Measurements from ENCODE around the gene C10orf90.

The C10orf90 gene

DNA sequence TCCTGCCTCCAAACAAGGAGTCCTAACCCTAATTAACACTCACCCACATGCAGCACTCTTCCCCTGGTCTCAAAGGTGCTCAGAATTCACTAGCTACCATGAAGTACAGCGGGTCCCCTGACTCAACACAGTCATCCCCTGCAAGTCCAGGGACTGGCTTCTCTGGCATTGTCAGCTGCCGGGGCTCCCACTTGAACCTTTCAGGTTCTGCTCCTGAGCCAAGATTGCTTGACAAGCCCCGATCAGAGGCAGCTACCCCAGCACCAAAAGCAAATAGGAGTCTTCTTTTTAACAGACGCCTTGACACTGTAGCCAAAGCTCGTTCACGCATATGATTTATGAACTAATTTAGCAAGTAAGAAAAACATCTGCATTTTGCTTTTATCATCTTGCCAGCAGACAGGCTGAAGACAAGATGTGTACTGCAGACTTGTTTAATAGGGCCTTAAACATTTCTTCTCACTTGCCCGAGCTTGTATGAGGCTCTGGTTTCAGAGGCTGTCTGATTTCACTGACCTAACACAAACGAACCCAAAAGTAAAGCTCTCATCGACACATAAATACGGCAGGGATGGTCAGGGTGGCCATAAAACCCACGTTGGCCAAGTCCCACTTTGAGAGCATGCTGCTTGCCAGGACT is 214.6 kb downstream of the C10orf90 start:
- no peak for DNase-seq

DNA sequence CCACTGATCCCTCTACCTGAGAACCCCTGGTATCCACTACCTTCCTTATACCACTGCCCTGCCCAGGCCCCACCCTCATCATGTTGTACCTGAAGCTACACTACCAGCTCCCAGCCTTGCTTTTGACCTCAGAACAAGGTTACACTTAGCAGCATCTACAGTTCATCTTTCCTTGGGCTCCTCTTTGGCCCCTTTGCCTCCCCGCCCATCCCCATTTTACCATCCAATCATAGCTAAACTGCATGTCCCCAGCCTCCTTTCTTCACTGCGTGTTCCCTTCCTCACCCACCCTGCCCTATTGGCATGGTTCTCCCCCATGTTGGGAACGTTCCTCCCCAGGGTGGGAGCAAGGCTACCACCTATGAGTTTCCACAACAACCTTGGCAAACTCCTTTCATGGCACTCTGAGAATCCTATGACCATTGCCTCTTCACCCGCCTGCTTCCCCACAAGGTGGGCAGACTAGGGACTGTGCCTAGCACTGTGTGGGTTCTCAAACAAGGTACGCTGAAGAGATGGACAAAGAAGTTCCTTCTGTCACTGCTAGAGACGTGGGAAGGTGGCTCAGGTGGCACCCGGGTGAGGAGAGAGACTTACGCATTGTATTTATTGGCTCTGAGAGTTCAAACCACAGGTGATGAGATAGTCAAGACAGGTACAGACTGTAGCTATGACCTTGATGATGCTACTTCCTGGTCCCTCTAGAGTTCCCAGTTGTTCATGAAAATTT is 215.3 kb downstream of the C10orf90 start:
- DNase-seq: no peak

DNA sequence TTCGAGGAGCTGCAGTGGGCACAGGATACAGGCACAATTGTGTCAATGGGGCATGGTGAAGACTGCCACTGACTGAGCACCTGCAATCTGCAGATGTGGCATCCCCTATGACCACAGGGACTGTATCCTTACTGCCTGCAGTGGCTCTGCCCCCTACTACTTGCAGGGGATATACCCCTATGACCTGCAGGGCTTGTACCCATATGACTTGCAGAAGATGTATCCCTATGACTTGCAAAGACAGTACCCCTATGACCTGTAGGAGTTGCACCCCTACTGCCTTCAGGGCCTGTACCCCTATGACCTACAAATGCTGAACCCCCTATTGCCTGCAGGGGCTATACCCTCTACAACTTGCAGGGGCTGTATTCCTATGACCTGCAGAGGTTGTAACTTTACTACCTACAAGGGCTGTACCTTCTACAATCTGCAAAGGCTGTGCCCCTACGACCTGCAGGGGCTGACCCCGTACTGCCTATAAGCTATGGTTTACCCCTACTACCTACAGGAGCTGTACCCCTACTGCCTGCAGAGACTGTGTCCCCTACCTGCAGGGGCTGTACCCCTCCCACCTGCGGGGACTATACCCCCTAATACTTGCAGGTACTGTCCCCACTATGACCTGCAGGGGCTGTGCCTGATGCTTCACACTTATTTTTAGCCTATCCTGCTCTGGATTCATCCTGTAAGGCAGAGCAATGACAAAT is 216.3 kb downstream of the C10orf90 start:
- DNase-seq: no peak

DNA sequence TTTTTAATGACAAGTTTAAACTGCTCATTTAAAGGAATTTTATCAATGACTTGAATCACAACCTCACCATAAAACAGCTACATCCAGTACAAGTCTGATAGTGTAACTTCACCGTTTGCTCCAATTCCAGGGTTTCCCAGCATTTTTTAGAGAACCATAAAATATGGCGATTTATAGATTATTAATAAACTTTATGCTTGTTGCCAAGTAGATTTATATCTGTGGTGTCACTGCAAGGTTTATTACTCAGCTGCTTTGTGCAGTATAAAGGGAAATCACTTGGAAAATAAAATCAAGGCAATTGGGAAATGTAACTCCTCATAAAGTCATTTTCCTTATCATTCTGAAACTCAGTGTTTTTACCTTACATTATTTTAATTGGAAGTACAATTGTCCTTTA is 218.2 kb downstream of the C10orf90 start:
- no peak for DNase-seq

DNA sequence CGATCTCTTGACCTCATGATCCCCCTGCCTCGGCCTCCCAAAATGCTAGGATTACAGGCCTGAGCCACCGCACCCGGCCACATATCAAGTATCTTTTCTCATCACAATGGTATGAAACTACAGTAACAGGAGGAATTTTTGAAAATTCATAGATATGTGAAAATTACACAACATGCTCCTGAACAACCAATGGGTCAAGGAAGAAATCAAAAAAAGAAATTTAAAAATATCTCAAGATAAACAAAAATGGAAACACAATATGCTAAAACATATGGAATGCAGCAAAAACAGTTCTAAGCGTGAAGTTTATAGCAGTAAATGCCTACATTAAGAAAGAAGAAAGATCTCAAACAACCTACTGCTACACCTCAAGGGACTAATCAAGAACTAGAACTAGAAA is 222.4 kb downstream of the C10orf90 start:
- no peak for DNase-seq

DNA sequence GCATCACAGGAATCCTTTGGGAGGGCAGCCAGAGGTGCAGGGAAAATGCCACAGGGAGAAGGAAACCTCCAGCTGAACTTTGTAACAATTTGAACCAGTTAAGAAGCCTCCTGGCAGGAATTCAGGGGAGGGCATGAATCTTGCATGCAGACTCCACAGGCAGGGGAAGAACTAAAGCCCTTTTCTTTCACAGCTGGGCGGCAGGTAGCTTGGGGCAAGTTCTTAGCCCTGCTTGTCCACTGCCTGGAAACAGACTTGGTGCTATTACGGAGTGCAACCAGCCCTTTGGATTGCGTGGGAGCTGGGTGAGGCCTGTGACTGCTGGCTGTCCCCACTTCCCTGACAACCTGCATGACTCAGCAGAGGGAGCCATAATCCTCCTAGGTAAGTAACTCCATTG is 230.6 kb downstream of the C10orf90 start:
- DNase-seq: no peak

DNA sequence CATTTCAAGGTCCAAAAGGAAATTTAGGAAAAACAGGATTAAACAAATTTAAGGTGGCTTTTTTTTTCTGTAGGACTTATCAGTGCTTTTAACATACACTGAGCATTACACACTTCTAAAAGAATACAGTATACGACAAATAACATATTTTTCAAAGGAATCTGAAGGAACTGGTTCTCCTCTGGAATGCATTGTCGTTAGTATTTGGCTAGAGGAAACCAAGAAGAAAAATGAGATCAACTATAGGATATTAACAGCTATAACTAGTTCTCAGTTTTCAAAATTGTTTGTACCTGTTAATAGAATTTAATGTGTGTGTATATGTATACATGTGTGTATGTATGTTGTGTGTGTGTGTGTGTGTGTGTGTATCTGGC is 232.1 kb downstream of the C10orf90 start:
- DNase-seq: no peak

DNA sequence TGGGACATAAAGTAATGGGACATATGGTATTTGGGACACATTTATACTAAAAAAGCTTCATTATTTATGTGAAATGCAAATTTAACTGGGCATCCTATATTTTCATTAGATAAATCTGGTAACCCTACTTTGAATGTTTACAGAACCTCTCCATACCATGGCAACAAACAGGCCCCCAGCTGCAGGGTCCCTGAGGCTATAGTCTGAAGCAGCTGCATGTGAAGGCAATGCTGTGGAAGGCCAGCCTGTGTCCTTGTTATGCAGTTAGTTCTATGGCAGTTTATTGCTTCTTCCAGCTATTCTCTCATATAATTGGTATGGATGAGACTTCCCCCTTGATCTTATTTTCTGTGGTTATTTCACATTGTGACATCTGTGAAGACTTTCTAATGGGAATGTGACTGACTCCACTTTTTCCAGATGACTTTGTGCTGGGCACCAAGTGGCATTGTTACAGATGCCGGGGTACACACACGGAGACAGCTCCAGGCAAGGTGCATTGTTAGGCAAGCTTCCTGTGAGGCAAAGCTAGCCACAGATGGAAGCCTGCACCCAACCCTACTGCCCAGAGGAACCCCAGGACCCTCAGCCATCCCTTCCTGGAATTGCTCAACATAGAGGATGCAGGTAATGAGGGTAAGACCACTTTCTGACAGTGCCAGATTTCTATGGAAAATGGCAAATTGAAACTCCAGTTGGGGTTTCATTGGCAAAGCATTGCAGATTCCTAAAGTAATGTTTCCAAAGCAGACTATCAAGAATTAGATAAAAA is 232.7 kb downstream of the C10orf90 start:
- no peak for DNase-seq

DNA sequence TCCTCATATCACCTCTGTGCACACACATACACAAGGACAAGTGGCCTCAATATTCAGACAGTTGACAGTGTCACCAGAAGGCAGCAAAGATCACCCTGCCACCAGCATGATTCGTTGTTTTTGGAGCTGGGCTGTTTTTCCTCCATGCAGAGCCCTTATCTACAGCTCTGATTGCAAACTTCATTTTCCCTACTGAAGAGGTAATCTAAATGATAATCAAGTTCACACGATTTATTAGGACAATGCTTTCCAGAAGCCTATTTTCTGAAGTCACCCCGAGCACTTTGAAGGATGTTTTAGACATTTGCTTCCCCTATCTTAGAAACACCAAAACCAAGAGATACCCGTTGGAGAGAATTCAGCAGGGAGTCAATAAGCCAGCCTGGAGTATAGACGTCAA is 236.3 kb downstream of the C10orf90 start:
- DNase-seq: no peak

DNA sequence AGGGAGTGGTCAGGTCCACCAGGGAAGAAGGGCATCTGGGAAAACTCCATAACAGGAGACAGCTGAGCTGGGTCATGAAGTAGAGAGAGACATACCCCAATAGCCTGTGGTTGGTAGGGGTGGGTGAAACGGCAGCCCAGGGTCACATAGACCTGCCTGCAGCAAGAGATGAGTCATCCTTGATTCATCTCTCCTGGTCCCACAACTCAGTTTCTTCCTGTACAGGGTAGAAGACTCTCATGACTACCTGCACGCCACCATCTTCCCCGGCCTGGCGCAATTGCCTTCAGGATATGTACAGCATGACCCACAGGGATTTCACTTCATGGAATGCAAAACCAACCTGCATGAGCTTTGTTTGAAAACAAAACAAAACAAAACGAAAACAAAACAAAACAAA is 237.1 kb downstream of the C10orf90 start:
- DNase-seq: no peak

DNA sequence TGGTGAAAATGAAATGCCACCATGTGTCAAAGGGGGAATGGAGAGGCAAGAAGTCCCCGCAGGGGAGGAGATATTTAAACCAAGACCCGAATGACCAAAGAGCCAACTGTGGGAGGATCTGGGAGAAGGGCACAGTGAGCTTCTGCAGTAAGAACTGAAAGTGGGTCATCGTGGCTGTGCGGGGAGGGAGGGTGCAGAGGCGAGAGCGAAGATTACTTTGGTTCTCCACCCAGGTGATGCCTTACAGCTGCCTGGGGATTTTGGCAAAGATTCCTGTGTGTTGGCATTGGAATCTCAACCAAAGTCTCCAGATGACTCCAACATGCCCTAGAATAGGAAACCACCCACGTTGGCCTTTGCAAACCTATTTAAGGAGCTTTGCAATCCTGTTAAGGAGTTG is 238.0 kb downstream of the C10orf90 start:
- DNase-seq: no peak

DNA sequence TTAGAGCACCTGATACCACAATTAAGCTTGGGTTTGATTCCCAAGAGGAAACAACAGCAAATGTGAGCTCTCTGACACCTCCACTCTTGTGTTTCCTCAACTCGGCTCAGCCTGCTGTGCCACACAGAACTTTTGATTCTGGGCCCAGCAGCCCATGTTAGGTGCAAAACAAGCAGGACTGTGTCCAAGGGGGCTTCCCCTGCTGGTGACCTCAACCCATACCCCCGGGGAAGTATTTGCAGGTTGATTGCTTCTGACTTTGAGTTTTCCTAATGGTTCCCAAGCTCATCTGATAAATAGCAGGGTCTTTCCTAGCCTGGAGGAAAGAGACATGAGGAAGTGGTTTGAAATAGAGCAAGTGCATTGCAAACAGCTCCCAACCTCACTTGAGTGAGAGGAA is 238.7 kb downstream of the C10orf90 start:
- DNase-seq: no peak

DNA sequence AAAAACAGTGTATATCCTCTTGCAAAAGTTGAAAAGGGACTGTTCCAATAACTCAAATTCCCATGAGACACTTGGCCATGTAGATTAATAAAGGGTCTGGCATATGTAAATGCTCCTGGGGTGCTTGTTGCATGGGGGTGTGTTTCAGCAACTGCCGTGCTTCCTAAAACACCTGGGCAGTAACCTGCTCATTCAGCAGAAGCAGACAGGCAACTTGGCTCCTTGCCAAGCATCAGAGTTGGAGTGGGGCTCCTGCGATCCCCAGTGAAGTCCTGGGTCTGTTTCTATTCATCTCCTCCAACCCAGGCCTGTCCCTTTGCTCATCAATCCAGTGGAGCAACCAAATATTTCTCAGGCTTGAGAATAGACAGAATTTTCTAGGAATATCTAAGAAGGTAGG is 240.0 kb downstream of the C10orf90 start:
- no peak for DNase-seq

DNA sequence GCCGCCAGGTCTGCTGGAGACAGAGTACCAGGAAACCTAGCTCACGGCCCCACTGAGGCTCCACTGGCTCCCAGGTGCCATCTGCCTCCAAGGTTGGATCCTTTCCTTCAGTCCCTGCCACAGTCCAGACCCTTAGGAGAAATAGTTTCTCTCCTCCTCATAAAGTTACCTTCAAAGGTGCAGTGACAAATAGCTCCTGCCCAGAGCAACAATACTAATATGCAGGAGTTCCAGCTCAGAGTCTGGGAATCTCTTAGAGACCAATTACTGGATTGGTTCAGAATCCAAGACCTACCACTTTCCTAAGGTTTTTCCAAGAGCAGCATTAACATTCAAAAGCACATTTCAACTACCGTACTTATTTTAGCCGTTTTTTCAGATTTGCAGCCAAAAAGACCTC is 241.2 kb downstream of the C10orf90 start:
- no peak for DNase-seq

DNA sequence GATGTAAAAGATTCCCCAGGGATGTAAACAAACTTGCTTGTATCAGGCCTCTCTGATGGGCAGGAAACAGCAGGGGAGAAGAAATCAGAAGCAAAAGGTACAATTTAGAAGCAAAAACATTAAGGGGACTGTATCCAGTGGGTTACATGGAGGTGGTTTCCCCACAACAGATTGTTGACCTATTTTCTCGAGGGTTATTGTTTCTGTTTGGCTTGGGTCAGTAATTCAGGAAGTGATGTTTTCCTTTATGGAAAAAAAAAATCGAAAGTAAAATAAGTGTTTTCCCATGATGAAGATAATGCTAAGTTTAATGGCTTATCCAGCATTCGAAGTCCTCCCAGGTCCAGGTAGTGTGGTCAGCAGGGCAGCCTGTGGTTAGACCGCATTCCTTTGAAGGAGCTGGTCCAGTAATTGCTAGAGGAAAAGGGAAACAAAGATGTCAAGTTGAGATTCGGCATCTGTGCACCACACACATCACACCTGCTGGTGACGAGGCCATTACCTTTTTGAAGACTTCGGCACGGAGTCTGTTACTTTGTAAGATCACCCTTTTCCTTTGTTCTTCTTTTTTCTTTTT is 244.9 kb downstream of the C10orf90 start:
- no peak for DNase-seq

DNA sequence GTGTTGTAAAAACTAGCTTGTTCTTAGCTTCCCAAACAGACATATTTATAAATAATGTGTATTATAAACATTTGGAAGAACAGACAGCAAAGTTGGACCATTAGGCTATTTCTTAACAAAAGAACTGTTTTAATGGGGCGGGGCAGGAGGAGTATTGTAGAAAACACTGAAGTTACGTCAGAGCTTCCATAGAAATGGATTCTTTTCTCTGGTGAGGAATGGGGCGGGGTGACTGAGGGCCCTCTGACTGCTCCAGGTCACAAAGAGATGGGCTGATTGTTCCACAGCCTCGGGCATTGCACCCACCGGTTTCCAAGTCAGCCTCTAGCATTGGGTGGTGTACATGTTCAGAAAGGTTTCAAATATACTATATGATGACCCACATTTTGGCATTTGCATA is 245.5 kb downstream of the C10orf90 start:
- DNase-seq: no peak

DNA sequence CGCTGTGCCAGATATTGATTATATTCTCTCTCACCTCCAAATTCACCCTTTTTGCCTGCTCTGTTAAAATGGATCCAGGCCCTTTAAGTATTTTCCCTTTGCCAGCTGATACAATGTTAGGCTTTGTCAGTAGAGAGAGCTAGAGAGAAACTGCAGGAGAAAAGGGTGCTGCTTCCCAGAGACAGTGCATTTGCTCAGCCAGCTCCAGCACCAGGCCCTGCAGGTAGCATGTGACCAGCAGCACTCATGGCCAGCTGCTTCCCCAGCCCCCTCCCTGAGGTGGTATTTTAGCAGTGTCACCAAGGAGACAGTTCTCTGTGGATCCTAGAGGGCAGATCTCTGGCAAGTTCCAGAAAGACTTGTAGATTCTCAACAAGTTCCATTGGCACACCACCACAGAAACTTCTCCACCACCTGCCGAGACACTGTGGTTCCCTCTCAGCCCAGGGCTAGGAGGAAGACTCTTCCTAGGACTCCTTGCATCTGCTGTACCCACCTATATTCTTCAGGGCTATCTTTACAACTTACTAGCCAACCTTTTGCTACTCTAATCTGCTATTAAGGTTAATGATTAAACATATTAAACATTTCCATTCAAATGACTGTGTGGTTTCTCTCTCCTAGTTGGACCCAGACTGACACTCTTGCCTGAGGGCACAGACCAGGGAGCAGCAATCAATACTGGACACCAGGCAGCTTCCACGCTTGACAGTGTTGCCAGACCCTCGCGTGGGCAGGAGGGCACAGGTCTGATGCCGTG is 246.6 kb downstream of the C10orf90 start:
- no peak for DNase-seq

DNA sequence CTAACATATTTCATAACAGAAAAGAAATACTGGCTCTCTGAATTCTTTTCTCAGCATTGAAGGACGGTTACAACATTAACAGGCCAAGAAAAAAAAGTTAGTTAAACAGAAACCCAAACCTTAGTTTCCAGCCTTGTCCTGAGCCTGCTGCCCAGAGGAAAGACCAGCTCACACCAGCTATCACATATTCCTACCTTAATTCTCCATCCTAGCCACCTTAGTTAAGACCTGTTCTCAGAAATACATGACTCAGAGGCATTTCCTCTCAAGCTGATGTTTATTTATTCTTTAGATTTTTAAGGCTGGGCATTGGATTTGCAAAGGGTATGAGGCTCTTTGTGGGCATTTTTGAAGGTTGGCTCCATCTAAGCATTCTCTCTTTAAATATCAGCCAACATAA is 247.9 kb downstream of the C10orf90 start:
- no peak for DNase-seq

DNA sequence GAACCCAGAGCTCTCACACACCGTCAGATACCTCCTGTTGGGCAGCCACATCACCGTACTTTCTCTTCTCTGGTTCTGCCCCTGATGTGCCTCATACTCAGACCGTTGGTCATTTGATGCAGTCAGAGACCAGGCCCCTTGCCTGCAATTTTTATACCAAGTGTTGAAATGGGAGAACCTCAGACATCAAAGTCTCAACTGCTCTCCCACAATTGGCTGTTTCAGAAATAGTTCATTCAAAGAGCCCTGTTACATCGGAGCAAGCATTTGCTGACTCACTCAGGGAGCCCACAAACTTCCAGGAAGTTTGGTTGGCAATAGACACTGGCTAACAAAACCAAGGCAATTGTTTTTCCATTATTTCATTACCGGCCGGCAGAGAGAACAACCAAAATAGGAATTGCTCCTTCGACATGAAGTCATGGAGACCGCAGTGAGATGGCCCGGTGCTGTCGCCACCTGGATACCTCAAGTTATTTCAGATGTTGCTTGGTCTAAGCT is 248.7 kb downstream of the C10orf90 start:
- DNase-seq: no peak

DNA sequence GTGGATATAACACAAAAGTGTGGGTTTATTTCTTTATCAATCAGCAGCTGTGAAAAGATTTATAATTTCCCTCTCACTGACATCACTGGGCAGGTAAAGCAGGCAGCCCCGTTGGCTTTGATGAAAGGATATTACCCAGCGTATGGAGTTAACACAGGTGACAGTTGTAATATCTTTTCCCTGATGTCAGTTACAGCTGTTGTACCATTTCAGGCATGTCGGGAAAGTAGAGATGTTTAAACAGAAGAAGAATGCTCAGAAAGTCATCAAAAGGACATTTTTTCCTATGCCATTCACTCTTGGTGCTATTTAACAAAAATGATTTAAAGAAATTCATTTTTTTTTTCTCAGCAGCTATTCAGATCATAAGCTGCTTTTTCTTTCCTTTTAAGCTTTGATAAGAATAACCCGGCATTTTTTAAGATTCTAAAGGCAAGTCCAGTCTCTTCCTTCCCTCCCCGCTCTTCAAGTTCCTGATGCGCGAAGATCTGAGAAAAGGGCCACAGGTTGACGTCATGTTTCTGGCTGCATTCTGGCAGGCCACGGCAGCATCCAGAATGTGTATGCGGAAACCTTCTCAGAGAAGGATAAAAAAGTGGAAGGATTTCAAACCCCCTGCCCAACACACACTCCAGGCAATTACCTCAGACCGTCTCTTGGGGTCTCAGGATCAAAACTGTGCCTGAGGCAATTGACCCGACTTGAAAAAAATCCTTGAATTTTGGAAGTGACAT is 249.8 kb downstream of the C10orf90 start:
- no peak for DNase-seq

DNA sequence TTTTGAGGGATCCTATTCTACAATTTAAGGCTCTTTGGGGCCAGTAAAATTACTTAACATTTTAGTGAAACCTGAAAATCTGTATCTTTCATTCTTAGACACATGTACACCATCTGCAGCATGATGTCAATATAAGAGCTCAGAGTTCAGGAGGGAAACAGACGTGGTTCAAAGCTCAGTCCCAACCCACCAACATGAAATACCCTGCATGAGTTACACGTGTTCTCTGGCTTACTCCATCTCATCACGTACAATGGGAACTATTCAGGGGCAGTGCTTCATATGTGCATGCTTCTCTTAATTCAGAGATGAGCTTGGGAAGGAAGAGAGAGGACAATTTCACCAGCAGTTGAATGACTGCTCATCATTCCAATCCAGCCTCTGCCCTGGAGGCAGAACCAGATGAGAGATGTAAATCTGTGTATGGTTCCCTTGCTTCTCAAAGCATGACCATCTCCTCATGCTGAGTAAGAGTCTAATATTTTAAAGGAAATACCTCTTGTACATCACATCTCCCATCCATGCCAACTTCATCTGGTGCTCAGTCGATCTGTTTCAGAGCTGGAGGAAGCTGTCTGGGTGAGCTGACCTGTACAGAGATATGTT is 253.2 kb downstream of the C10orf90 start:
- no peak for DNase-seq
